Retinal pigment epithelial cell (primary cell): ENCODE measurements around the gene SIK1.

Experiments
- DNase-seq: peaks from one replicate; pipeline ENCODE4 v3.0.0-alpha.2; 2010; ENCODE audit warnings: low read depth
- H3K4me3 ChIP-seq: 2 replicates; pipeline ENCODE4 v1.5.1; 2011; ENCODE audit warnings: mild to moderate bottlenecking, low read length, control low read depth, moderate library complexity
- TF ChIP-seq, protein P1 (sequence below): conservative IDR thresholded peaks from 2 replicates; pipeline ENCODE4 v1.5.1; 2011; ENCODE audit warnings: low read depth, low read length, control low read depth, inconsistent platforms

SIK1 gene

DNA sequence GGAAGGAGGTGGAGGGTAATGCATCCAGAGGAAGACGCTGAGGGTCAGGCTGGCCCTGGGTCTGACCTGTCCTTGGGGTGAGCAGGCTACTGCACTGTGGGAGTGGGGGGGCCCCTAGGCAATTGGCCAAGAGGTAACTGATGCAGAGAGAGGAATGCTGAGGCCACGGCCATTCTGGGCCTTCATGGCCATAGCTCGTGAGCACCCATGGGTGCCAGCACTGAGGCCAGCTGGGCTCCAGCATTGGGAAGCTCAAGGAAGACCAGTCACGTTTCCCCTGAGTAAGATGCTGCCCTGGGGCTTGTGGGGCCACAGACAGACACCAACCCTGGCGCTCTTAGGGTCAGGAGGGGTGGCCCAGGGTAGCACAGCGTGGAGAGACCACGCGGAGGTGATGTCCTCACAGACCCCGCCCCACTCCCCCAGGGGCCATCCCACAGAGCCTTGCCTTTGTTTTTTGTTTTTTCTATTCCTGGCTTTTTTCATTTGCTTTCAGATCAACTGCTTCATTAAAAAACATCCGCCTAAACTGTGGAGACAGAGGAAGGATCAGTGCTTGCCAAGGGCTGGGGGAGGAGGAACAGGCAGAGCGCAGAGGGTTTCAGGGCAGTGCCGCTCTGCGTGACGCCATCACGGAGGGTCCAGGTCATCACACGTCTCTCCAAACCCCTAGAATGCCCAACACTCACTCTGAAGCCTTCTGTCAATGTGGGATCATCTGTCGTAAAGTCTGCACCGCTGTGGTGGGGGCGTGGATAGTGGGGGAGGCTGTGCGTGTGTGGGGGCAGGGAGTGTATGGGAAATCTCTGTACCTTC is 61.1 kb downstream of the SIK1 start:
- no peak overlapping the region for H3K4me3 ChIP-seq
- TF ChIP-seq, protein P1, sequence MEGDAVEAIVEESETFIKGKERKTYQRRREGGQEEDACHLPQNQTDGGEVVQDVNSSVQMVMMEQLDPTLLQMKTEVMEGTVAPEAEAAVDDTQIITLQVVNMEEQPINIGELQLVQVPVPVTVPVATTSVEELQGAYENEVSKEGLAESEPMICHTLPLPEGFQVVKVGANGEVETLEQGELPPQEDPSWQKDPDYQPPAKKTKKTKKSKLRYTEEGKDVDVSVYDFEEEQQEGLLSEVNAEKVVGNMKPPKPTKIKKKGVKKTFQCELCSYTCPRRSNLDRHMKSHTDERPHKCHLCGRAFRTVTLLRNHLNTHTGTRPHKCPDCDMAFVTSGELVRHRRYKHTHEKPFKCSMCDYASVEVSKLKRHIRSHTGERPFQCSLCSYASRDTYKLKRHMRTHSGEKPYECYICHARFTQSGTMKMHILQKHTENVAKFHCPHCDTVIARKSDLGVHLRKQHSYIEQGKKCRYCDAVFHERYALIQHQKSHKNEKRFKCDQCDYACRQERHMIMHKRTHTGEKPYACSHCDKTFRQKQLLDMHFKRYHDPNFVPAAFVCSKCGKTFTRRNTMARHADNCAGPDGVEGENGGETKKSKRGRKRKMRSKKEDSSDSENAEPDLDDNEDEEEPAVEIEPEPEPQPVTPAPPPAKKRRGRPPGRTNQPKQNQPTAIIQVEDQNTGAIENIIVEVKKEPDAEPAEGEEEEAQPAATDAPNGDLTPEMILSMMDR, result no peak
- DNase-seq, result no peak

GRCh38 chr21:43364851-43365424 is 62.0 kb downstream of the SIK1 start:
- peak; percentile 62 for DNase-seq
- TF ChIP-seq, protein P1, result peak; percentile 47
- H3K4me3 ChIP-seq, result no peak overlapping the region
